DND-41 (cell line): ENCODE results near the gene XPR1.

Experiments used
- EZH2 ChIP-seq: IDR thresholded peaks from 3 replicates; pipeline ENCODE4 v1.6.1; 2012; ENCODE audit warnings: borderline replicate concordance, low read depth, mild to moderate bottlenecking, moderate library complexity, low read length, inconsistent platforms; ENCODE audit not compliant: severe bottlenecking
- TF ChIP-seq, protein P1 (sequence below): IDR thresholded peaks from 2 replicates; pipeline ENCODE4 v1.5.1; 2012; ENCODE audit warnings: borderline replicate concordance, low read length, moderate library complexity, mild to moderate bottlenecking; ENCODE audit not compliant: poor library complexity, severe bottlenecking; ENCODE audit errors: extremely low read depth

DNA sequence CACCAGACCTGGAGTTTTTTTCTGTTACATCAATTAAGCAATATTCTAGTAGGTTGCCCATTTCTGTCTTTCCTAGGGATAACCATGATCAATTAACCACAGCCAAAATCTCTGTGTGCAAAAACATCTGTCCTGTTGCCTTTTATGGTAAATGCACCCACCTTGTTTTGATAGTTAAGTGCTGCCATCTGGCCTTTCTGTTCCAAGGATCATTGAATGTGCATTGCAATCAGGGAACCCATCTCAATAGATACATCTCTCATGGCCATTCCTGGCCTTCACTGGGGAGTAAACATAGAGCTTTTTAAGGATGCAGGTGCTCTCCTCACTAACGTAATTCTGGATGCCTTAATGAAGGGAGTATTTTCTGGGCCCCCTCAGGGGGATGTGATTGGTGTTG is 169.1 kb downstream of the XPR1 start:
- TF ChIP-seq, protein P1, sequence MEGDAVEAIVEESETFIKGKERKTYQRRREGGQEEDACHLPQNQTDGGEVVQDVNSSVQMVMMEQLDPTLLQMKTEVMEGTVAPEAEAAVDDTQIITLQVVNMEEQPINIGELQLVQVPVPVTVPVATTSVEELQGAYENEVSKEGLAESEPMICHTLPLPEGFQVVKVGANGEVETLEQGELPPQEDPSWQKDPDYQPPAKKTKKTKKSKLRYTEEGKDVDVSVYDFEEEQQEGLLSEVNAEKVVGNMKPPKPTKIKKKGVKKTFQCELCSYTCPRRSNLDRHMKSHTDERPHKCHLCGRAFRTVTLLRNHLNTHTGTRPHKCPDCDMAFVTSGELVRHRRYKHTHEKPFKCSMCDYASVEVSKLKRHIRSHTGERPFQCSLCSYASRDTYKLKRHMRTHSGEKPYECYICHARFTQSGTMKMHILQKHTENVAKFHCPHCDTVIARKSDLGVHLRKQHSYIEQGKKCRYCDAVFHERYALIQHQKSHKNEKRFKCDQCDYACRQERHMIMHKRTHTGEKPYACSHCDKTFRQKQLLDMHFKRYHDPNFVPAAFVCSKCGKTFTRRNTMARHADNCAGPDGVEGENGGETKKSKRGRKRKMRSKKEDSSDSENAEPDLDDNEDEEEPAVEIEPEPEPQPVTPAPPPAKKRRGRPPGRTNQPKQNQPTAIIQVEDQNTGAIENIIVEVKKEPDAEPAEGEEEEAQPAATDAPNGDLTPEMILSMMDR, result no peak
- no peak for TF ChIP-seq EZH2
